ENCODE measurements around the gene REM2.

- TF ChIP-seq REST (IDR thresholded peaks at IDR 0.05; ENCODE audit: insufficient read depth in 1 of 2, low read depth in 2 of 2, low read length in 2 of 2): no peak
- no peak for TF ChIP-seq POLR2AphosphoS5 (IDR thresholded peaks at IDR 0.05; ENCODE audit: low read depth, low read length)
- no peak for TF ChIP-seq TAF1 (IDR thresholded peaks at IDR 0.05; ENCODE audit: borderline replicate concordance, insufficient read depth, low read length)
- no peak for TF ChIP-seq FOXP2 (optimal IDR thresholded peaks at IDR 0.05; ENCODE audit: borderline replicate concordance, extremely low read depth, extremely low read length, insufficient read depth)
- no peak for TF ChIP-seq SIN3A (IDR thresholded peaks at IDR 0.05; ENCODE audit: borderline replicate concordance, insufficient read depth, low read length)
Observed at GRCh38 chr14:22905627-22906026, 22.6 kb downstream of the REM2 start.
